GM21619 (cell line): ENCODE data around the gene PACS2.

ENCODE experiments used
- ATAC-seq: cut with Tn5 transposase; IDR thresholded peaks from one replicate; pipeline ENCODE4 v1.9.1; 2021; ENCODE audit not compliant: unreplicated experiment

PACS2 gene

DNA sequence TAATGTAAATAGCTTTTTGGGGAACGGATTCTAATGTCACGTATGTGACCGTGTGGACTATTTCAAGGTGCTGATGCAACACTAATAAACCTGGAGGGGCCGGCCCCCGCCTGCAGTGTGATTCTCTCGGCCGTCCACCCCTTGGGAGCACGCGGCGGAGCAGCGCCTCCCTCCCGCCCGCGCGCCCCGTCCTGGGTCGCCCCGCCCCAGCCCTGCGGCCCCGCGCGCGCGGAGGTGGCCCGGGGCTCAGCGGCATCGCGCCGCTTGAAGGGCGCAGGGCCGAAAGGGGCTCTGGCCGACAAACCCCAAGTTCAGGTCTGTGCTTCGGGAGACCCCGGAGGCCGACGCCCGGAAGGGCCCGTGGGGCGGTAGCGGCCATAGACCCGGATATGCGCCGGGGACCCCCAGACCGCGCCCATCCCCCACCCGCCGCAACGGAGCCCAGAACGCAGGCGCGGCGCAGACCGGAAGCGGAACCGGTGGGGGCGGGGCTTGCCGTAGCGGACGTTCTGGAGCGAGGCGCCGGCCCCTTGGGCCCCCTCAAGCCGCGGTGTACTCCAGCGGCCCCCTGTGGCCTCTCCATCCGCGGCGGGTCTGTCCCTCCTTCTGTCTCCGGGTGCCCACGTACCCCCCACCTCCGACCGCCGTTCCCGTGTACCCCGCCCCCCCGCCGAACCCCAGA is 83.6 kb downstream of the PACS2 start, which contains the start of gene TEX22:
Gene TEX22, plus strand, starts transcription at position 495 of the 682 bp plus-strand sequence. CDS start 803 bp downstream, outside the sequence.
- ATAC-seq, result peak; percentile 70

- ATAC-seq, result peak; percentile 39
These were observed 84.3 kb downstream of the PACS2 start for GRCh38 chr14:105398726-105399465.

DNA sequence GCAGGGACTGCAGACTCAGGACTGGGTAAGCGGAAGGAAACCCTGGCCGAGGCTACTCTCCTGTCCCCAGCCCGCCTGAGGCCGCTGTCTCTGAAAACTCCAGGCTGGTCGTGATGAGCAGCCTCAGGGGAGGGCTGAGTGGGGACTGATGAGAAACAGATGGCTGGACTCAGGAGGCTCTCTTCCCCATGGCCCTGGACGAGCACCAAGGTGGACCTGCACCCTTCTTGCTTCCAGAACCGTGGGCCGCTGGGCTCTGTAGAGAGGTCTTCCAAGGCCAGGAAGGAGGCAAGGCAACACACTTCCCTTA is 84.9 kb downstream of the PACS2 start:
- no peak for ATAC-seq

GRCh38 chr14:105400016-105400415 is 85.5 kb downstream of the PACS2 start:
- ATAC-seq, result no peak

GRCh38 chr14:105401699-105402098 is 87.2 kb downstream of the PACS2 start:
- no peak for ATAC-seq

- no peak for ATAC-seq
These were observed 94.0 kb downstream of the PACS2 start for GRCh38 chr14:105408592-105408991.

DNA sequence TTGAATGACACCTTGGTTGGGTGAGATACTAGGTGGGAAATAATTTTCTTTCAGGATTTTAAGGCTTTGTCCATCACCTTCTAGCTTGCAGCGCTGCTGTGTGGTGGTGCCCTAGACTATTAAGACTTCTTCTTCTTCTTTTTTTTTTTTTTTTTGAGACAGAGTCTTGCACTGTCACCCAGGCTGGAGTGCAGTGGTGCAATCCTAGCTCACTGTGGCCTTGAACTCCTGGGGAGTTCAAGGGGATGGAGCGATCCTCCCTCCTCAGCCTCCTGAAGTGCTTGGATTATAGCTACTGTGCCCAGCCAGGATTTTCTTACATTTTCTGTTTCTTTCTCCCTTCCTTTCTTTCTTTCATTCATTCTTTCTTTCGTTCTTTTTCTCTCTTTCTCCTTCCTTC is 94.8 kb downstream of the PACS2 start:
- ATAC-seq, result no peak

DNA sequence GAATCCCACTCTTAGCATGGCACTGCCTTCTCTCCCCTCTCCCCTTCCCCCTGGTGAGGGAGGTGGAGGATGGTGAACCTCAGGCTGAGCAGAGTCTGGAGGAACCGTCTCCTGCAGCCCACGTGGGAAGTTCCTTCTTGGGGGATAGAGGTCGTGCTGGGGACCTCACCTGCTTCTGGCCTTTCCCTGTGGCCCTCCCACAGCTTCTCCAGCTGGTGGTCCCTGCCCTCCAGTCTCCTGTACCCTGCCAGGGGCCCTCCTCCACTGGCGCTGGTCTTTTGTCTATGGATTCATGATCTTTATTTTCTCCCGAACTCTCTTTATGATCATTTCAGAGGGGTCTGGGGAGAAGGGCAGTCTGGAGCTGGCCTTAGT is 96.1 kb downstream of the PACS2 start:
- ATAC-seq, result no peak

DNA sequence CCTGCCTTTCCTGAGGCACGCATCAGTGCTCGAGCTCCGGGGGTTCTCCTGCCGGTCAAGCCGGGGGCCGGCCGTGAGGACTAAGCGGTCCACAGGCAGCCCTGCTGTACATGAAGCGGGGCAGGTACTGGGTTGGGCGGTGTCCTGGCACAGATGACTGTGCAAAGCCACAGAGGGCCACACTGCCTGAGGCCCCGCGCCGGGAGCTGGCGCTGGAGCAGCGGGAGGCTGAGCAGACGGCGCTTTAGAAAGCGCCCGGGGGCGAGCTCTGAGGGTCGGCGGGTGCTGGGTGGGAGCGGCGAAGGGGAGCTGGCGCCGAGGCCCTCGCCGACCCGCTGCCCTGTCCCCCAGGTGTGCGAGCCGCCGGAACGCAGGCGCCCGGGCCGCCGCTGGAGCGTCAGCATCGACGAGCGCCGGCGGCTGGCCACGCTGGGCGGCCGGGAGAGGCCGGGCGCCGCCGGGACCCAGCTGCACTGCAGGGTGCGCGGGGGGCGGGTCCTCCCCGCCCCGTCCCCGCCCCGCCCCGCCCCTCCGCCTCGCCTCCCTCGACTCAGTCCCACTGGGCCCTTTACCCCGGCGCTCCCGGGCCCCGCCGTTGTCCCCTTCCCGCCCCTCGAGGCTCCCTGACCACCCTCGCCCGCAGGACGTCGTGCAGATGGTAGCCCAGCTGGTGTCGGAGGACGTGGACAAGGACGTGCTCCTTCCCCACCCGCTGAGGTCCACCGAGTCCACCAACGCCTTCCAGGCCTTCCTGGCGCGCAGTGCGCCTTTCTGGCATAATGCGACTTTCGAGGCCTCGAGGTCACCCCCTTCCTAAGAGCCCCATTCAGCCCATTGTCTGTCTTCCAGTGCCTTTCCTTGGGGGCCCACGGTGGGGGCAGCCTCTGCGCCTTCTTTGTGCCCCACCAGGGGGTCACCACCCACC is 96.7 kb downstream of the PACS2 start:
- no peak for ATAC-seq

- no peak for ATAC-seq
These were observed 97.6 kb downstream of the PACS2 start for GRCh38 chr14:105411985-105412770.

DNA sequence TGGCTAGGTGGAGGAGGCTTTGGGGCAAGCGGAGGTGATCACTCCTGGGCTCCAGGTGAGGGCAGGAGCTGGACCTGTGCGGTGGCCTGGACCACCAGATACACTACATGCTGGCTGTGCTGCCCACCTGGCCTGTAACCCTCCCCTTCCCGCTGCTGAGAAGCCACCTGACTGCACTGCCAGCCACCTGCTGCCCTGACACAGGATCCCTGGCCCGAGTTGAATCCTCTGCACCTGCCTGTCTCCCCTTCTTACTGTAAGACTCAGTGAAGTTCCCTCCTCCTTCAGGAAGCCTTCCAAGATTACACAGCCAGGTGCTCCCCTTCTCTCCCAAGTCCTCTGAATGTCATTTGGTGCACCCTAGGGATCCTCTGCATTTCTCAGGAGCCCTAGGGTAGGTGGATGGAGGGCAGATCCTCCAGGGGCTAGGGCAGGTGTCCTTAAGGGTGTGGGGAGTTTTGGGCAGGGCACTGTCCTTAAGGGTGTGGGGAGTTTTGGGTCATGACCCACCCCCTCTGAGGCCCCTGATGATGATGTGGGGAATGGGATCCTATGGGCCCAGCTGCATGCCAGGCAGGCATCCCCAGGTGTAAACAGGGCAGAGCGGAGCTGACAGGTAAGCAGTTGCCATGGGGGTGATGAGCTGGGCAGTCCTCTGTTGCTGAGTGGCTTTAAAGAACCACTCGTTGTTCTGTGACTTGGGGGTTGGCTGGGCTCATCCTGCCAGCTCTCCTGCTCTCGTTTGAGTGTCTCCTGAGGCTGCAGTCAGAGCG is 98.4 kb downstream of the PACS2 start:
- ATAC-seq, result no peak

- ATAC-seq, result no peak
These were observed 99.0 kb downstream of the PACS2 start for GRCh38 chr14:105413544-105413886.

DNA sequence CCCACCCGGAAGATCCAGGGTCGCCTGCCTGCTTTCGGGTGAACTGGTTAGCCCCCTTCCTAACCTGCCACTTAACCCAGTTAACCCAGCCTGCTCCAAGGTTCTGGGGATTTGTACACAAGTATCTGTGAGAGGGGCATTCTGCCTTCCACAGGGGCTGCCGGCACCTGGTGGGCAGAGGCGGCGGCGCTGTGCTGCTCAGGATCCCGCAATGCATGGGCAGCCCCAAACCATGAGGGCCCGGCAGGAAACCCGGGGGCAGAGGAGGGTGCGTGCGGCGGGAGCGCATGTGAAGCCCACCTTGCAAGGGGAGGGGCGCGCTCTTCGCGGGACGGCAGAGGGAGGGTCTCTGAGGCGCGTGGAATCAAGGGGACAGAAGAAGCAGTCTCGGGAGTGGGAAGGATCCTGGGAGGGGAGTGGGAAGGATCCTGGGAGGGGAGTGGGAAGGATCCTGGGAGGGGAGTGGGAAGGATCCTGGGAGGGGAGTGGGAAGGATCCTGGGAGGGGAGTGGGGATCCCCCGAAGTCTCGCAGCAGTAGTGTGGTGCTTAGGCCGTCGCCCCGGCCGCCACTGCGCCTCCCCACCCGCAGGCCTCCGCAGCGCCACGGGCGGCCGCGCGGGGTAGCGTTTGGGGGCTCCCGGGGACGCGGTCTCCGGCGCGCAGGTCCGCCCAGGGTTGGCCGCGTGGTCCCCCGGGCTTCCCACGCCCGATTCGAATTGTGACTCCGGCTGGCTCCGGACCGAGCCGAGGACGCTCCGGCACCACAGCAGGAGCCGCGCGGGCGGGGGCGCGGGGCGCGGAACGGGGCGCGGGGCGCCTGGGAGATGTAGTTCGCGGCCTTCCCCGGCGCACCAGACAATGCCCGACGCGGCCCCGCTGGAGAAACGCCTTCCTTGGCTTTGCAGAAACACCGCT is 100.2 kb downstream of the PACS2 start:
- peak; percentile 48 for ATAC-seq

DNA sequence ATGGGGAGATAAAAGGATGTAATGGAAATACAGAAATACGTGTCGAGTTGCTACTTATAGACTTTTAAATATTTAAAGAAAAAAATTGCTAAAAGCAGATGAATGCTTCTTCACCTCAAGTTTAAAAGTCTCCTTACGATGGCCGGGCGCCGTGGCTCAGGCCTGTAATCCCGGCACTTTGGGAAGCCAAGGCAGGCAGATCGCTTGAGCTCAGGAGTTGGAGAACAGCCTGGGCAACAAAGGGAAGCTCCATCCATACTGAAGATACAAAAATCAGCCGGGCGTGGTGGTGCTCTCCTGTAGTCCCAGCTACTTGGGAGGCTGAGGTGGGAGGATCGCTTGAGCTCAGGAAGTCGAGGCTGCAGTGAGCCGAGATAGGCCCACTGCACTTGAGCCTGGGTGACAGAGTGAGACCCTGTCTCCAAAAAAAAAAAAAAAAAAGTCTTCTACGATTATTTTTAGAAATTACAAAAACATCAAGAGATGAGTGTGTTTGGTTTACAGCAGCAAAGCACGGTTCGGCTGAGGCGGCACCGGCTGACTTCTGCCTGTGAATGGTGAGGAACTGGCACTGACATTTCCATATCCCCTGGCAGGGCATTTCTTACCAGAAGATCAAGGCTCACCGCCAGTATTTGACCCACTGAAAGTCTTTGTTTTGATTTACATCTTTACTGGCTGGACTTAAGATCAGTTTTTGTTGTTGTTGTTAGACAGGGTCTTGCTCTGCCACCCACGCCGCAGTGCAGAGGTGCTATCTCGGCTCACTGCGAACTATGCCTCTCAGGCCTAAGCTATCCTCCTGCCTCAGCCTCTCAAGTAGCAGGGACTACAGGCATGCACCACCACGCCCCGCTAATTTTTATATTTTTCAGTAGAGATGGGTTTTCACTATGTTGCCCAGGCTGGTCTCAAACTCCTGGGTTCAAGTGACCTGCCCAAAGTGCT is 101.2 kb downstream of the PACS2 start:
- ATAC-seq, result no peak

GRCh38 chr14:105416671-105417070 is 102.1 kb downstream of the PACS2 start:
- no peak for ATAC-seq

GRCh38 chr14:105417690-105418121 is 103.2 kb downstream of the PACS2 start:
- ATAC-seq, result no peak

GRCh38 chr14:105418269-105419194 is 104.0 kb downstream of the PACS2 start:
- no peak for ATAC-seq
